Suprapubic skin (tissue), 4 donors: ENCODE data around the gene SPARCL1. TPM values are rescaled to one million over a fixed set of nuclear protein-coding genes. Genes with fewer than 3 reads are reported as not detected.
A peak's percentile ranks its signal among the peaks of the same experiment; 100 is the strongest.

ENCODE experiments used
- DNase-seq, 2 donors: peaks; one replicate each; pipeline ENCODE4 v3.0.0-alpha.2; 2019; ENCODE audit warnings: low spot score in 2 of 2
- H3K27ac ChIP-seq: fragments of 200-600 bp; sonication (generic); one replicate; pipeline ENCODE4 v1.5.1; 2019
- H3K27me3 ChIP-seq: fragments of 200-600 bp; sonication (generic); one replicate; pipeline ENCODE4 v1.5.1; 2019
- H3K36me3 ChIP-seq: fragments of 200-600 bp; sonication (generic); one replicate; pipeline ENCODE4 v1.5.1; 2019
- H3K4me1 ChIP-seq: fragments of 200-600 bp; sonication (generic); one replicate; pipeline ENCODE4 v1.5.1; 2019
- H3K4me3 ChIP-seq: fragments of 200-600 bp; sonication (generic); one replicate; pipeline ENCODE4 v1.5.1; 2019; ENCODE audit warnings: mild to moderate bottlenecking
- H3K9me3 ChIP-seq: fragments of 200-600 bp; sonication (generic); one replicate; pipeline ENCODE4 v1.5.1; 2019
- CTCF ChIP-seq, 2 donors: fragments of 200-600 bp in 1 of 2; fragments of 450-650 bp in 1 of 2; sonication (generic) in 1 of 2; IDR thresholded peaks; one replicate each; pipeline ENCODE4 v1.5.1; 2016 to 2019; ENCODE audit warnings: antibody characterized with exemption in 2 of 2, mild to moderate bottlenecking in 1 of 2, moderate library complexity in 1 of 2
- EP300 ChIP-seq: sonication (generic); formaldehyde crosslinking; IDR thresholded peaks from one replicate; pipeline ENCODE4 v1.6.1; 2017; ENCODE audit warnings: antibody characterized with exemption
- POLR2A ChIP-seq, 2 donors: fragments of 450-650 bp; IDR thresholded peaks; one replicate each; pipeline ENCODE4 v1.6.1; 2017; ENCODE audit warnings: antibody characterized with exemption in 2 of 2, mild to moderate bottlenecking in 2 of 2, moderate library complexity in 2 of 2
- POLR2AphosphoS5 ChIP-seq, 3 donors: sonication (generic); formaldehyde crosslinking; IDR thresholded peaks; one replicate each; pipeline ENCODE4 v1.6.1; 2017; ENCODE audit warnings: antibody characterized with exemption in 3 of 3
- WGBS: methylation state at CpG from one replicate; pipeline ENCODE4 v1.1.5; 2018; 5-methylcytosine and 5-hydroxymethylcytosine counted together
- total RNA-seq, 4 donors: library from RNA; depleted of rRNA; stranded (reverse); fragments of >200 nt; gene quantifications; one replicate each; pipeline ENCODE4 v1.1.0, GENCODE V29; 2016

SPARCL1 gene
- total RNA-seq, 4 donors from 2014 or later, result 62.3 to 124 (median 84.0) TPM

- TF ChIP-seq CTCF (IDR thresholded peaks at IDR 0.05), result no peak
- TF ChIP-seq POLR2A (IDR thresholded peaks at IDR 0.05), result no peak
- TF ChIP-seq EP300, result no peak
- TF ChIP-seq POLR2AphosphoS5 (IDR thresholded peaks at IDR 0.05), result no peak
- Histone ChIP-seq H3K27ac (no peak overlapping the region), H3K4me1 (peaks cover 24% of the 10 kb centered on the region), H3K4me3 (no peak overlapping the region), H3K27me3 (no peaks in the 10 kb centered on the region), H3K36me3 (no peaks in the 10 kb centered on the region), H3K9me3 (no peaks in the 10 kb centered on the region)
- WGBS, result 80% methylated on average over 4 of the region's 4 CpGs
- DNase-seq, result no peak
Measured at GRCh38 chr4:87500092-87500462, 29.1 kb downstream of the SPARCL1 start.

- TF ChIP-seq CTCF (IDR thresholded peaks at IDR 0.05) (no peak), POLR2AphosphoS5 (IDR thresholded peaks at IDR 0.05) (no peak), EP300 (no peak), POLR2A (IDR thresholded peaks at IDR 0.05) (no peak)
- H3K4me3 ChIP-seq, result no peak overlapping the region
- no peak overlapping the region for H3K27ac ChIP-seq
- peaks cover 24% of the 10 kb centered on the region for H3K4me1 ChIP-seq
- DNase-seq, result no peak
- WGBS, result 72% methylated on average over 7 of the region's 7 CpGs
- H3K9me3 ChIP-seq, result no peaks in the 10 kb centered on the region
- H3K27me3 ChIP-seq, result no peaks in the 10 kb centered on the region
- H3K36me3 ChIP-seq, result no peaks in the 10 kb centered on the region
Measured at GRCh38 chr4:87499403-87500091, 29.6 kb downstream of the SPARCL1 start.

GRCh38 chr4:87498446-87498900 is 30.7 kb downstream of the SPARCL1 start:
- H3K27ac ChIP-seq, result peak overlapping the region; percentile 72
- WGBS, result 33% methylated on average over 5 of the region's 5 CpGs
- no peaks in the 10 kb centered on the region for H3K9me3 ChIP-seq
- no peaks in the 10 kb centered on the region for H3K27me3 ChIP-seq
- TF ChIP-seq POLR2AphosphoS5 (IDR thresholded peaks at IDR 0.05) (no peak), CTCF (IDR thresholded peaks at IDR 0.05) (no peak), EP300 (no peak), POLR2A (IDR thresholded peaks at IDR 0.05) (no peak)
- peak overlapping the region; percentile 8 for H3K4me3 ChIP-seq
- DNase-seq, result no peak
- no peaks in the 10 kb centered on the region for H3K36me3 ChIP-seq
- peaks cover 24% of the 10 kb centered on the region for H3K4me1 ChIP-seq

- Histone ChIP-seq H3K27me3 (no peaks in the 10 kb centered on the region), H3K9me3 (no peaks in the 10 kb centered on the region), H3K4me1 (peaks cover 18% of the 10 kb centered on the region), H3K36me3 (no peaks in the 10 kb centered on the region), H3K27ac (peak overlapping the region; percentile 72), H3K4me3 (no peak overlapping the region)
- no peak for TF ChIP-seq POLR2AphosphoS5 (IDR thresholded peaks at IDR 0.05)
- TF ChIP-seq EP300, result no peak
- TF ChIP-seq POLR2A (IDR thresholded peaks at IDR 0.05), result no peak
- no peak for TF ChIP-seq CTCF (IDR thresholded peaks at IDR 0.05)
- DNase-seq, result no peak
- 76% methylated on average over 3 of the region's 3 CpGs for WGBS
Measured at GRCh38 chr4:87497578-87497977, 31.6 kb downstream of the SPARCL1 start.

- Histone ChIP-seq H3K27me3 (no peaks in the 10 kb centered on the region), H3K27ac (no peak overlapping the region), H3K36me3 (no peaks in the 10 kb centered on the region), H3K4me1 (peaks cover 13% of the 10 kb centered on the region), H3K9me3 (no peaks in the 10 kb centered on the region), H3K4me3 (no peak overlapping the region)
- DNase-seq, result no peak
- TF ChIP-seq POLR2AphosphoS5 (IDR thresholded peaks at IDR 0.05), result no peak
- TF ChIP-seq POLR2A (IDR thresholded peaks at IDR 0.05), result no peak
- TF ChIP-seq CTCF (IDR thresholded peaks at IDR 0.05), result no peak
- TF ChIP-seq EP300, result no peak
- WGBS, result 98% methylated on average over 2 of the region's 2 CpGs
Measured at GRCh38 chr4:87497159-87497558, 32.0 kb downstream of the SPARCL1 start.
